CD4-positive, alpha-beta T cell (primary cell): ENCODE data around the gene PGM2L1. TPM values are rescaled to one million over a fixed set of nuclear protein-coding genes. Genes with fewer than 3 reads are reported as not detected.
A peak's percentile ranks its signal among the peaks of the same experiment; 100 is the strongest.

Experiments
- ATAC-seq: fragments of 200-7000 bp; cut with Tn5 transposase; one replicate; pipeline ENCODE4 v1.10.0; 2022; ENCODE audit warnings: mild to moderate bottlenecking; ENCODE audit not compliant: poor library complexity
- CTCF ChIA-PET: fragments of 350-600 bp; sonication (Branson Sonifier 250); formaldehyde crosslinking; loops from one replicate; lab custom pipeline; 2021; ENCODE audit warnings: antibody characterized with exemption, inconsistent platforms; lab: Charles Lee
- POLR2A ChIA-PET: fragments of 350-600 bp; sonication (Branson Sonifier 250); formaldehyde crosslinking; loops from one replicate; lab custom pipeline; 2021; ENCODE audit warnings: antibody characterized with exemption, inconsistent platforms; lab: Charles Lee
- DNase-seq, 14 experiments: peaks; one replicate each; pipeline ENCODE4 v3.0.0-alpha.2; 2013 to 2020; ENCODE audit warnings: mixed read lengths in 2 of 14
- H3K27ac ChIP-seq, 2 donors: one replicate each; pipeline versions ENCODE4 v1.5.1 to v1.7.0; 2013; ENCODE audit warnings: low read length in 2 of 2, low read depth in 1 of 2, mild to moderate bottlenecking in 1 of 2
- H3K27me3 ChIP-seq, 2 experiments: 1 replicate in 1 of 2; 2 replicates in 1 of 2; pipeline versions ENCODE4 v1.6.1 to v1.7.0; 2013; ENCODE audit warnings: low read length in 2 of 2, control low read depth in 1 of 2, mild to moderate bottlenecking in 1 of 2, moderate library complexity in 1 of 2; ENCODE audit not compliant: insufficient read depth in 2 of 2, control insufficient read depth in 1 of 2
- H3K36me3 ChIP-seq: one replicate; pipeline ENCODE4 v1.6.1; 2013; ENCODE audit warnings: low read length, control low read depth; ENCODE audit not compliant: insufficient read depth
- H3K4me1 ChIP-seq: one replicate; pipeline ENCODE4 v1.6.1; 2013; ENCODE audit warnings: low read length, control low read depth; ENCODE audit not compliant: insufficient read depth
- H3K4me3 ChIP-seq: one replicate; pipeline ENCODE4 v1.5.1; 2013; ENCODE audit warnings: mild to moderate bottlenecking, low read length, moderate library complexity
- H3K9me3 ChIP-seq, 2 experiments: 1 replicate in 1 of 2; 2 replicates in 1 of 2; pipeline versions ENCODE4 v1.6.1 to v1.7.0; 2013; ENCODE audit warnings: low read length in 2 of 2, mild to moderate bottlenecking in 2 of 2, control low read depth in 1 of 2, moderate library complexity in 1 of 2; ENCODE audit not compliant: control insufficient read depth in 1 of 2, insufficient read depth in 1 of 2
- H3K27ac Mint-ChIP-seq: one replicate; pipeline ENCODE4 v1.8.0; 2020; ENCODE audit warnings: mixed read lengths
- H3K27me3 Mint-ChIP-seq: one replicate; pipeline ENCODE4 v1.8.0; 2021; ENCODE audit warnings: mixed read lengths
- H3K36me3 Mint-ChIP-seq: one replicate; pipeline ENCODE4 v1.8.0; 2021; ENCODE audit warnings: low read depth, mixed read lengths
- H3K4me1 Mint-ChIP-seq: one replicate; pipeline ENCODE4 v1.8.0; 2021; ENCODE audit warnings: low read depth, mixed read lengths
- H3K4me3 Mint-ChIP-seq: one replicate; pipeline ENCODE4 v1.8.0; 2020; ENCODE audit warnings: mild to moderate bottlenecking, mixed read lengths
- H3K9me3 Mint-ChIP-seq: one replicate; pipeline ENCODE4 v1.8.0; 2020; ENCODE audit warnings: mixed read lengths
- intact Hi-C, 2 experiments: fragments of 100-400 bp; cut with DNase I in 1 of 2; cut with micrococcal nuclease in 1 of 2; formaldehyde crosslinking; loops; one replicate each; pipeline versions ENCODE4 v1.15.1 to v1.9.0; 2023 to 2025; cut with DNase I, micrococcal nuclease
- total RNA-seq, 174 experiments: library from RNA in 2 of 174; stranded (reverse) in 2 of 174; gene quantifications; one replicate each; pipeline ENCODE4 v1.2.3 and lab custom pipeline; 2021 to 2026
- TF ChIP-seq, protein P1 (sequence below): fragments of 200-600 bp; IDR thresholded peaks from one replicate; pipeline ENCODE4 v1.8.0; 2022; ENCODE audit warnings: antibody characterized with exemption, mild to moderate bottlenecking

PGM2L1 gene
- total RNA-seq, 2 experiments from 2014 or later: 10.2 to 11.8 TPM

DNA sequence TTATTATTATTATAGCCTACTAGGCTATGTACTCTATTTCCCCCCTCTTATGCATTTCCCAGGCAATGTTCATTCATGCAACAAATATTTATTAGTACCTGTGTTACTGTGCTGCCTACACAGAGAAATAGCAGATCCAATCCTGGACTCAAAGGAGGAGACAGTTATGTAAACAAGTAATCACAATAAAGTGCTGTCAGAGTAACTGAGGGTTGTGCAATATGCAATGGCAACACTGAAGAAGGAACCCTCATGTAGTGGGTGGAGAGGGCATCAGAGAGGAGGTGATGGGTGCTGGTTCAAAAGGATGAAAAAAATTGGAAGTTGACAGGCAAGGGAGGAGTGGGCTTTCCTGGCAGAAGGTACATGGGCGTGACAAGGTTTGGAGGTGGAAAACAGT is 85.9 kb downstream of the PGM2L1 start:
- TF ChIP-seq, protein P1, sequence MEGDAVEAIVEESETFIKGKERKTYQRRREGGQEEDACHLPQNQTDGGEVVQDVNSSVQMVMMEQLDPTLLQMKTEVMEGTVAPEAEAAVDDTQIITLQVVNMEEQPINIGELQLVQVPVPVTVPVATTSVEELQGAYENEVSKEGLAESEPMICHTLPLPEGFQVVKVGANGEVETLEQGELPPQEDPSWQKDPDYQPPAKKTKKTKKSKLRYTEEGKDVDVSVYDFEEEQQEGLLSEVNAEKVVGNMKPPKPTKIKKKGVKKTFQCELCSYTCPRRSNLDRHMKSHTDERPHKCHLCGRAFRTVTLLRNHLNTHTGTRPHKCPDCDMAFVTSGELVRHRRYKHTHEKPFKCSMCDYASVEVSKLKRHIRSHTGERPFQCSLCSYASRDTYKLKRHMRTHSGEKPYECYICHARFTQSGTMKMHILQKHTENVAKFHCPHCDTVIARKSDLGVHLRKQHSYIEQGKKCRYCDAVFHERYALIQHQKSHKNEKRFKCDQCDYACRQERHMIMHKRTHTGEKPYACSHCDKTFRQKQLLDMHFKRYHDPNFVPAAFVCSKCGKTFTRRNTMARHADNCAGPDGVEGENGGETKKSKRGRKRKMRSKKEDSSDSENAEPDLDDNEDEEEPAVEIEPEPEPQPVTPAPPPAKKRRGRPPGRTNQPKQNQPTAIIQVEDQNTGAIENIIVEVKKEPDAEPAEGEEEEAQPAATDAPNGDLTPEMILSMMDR: no peak
- H3K36me3 ChIP-seq: no peaks in the 10 kb centered on the region
- ATAC-seq (no peak), DNase-seq (no peak)
- ChIA-PET POLR2A (no interaction called here), CTCF (no interaction called here)
- Mint-ChIP-seq H3K4me3 (peak overlapping the region; percentile 45), H3K27ac (no peak overlapping the region), H3K4me1 (peaks cover 11% of the 10 kb centered on the region), H3K27me3 (peaks cover 34% of the 10 kb centered on the region), H3K9me3 (peaks cover 9% of the 10 kb centered on the region), H3K36me3 (peaks cover 8% of the 10 kb centered on the region)
- intact Hi-C loops: no loop called here
- H3K9me3 ChIP-seq: peaks cover 2 to 14% of the 10 kb centered on the region in 2 experiments
- H3K27ac ChIP-seq: no peak overlapping the region
- peaks cover 27 to 36% of the 10 kb centered on the region in 2 experiments for H3K27me3 ChIP-seq
- no peak overlapping the region for H3K4me3 ChIP-seq
- peaks cover 10% of the 10 kb centered on the region for H3K4me1 ChIP-seq

DNA sequence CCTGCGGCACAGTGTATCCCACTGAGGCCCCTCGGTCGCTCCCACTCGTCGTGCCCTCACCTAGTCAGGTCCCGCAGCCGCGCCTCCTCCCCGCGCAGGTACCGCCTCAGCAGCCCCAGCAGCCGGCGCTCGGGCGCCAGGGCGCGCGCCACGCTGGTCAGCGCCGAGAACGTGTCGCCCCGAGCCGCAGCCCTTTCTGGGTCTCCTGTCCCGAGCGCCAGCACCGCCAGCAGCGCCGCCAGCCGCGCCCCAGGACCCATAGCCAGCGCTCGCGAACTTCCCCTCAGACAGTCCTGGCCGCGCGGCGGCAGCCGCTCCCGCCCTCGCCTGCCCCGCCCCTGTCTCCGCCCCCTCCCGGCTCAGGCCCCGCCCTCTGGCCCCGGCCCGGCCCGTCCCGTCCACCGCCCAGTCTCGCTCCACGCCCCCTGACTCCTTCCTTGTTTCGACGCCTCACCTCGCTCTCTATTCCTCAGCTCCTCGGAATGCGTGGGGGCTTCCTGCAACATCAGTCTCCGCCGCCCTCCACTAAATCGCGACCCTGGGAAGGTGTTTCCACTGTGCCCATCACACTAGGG is 86.8 kb downstream of the PGM2L1 start, which contains the start of gene P4HA3:
P4HA3 (minus strand) TSS at position 289 of the 575 bp plus-strand sequence; CDS start at position 260, 29 bp downstream.
- ATAC-seq (peak; percentile 70), DNase-seq (peak; percentile 10 to 69 (median 38))
- H3K4me3 ChIP-seq: peak within 1 kb of the TSS; percentile 33
- CTCF ChIA-PET: no interaction called here
- peaks cover 36% of the 10 kb centered on the region for H3K27me3 Mint-ChIP-seq
- peaks cover 11% of the 10 kb centered on the region for H3K4me1 Mint-ChIP-seq
- H3K27ac Mint-ChIP-seq: no peak within 1 kb of the TSS
- TF ChIP-seq, protein P1: no peak
- peak within 1 kb of the TSS; percentile 64 for H3K4me3 Mint-ChIP-seq
- no peaks in the 10 kb centered on the region for H3K36me3 ChIP-seq
- peaks cover 3% of the 10 kb centered on the region for H3K9me3 Mint-ChIP-seq
- peaks cover under 1% of the 10 kb centered on the region for H3K36me3 Mint-ChIP-seq
- H3K9me3 ChIP-seq: peaks cover 0 to 5% of the 10 kb centered on the region in 2 experiments
- H3K27me3 ChIP-seq: peaks cover 27 to 40% of the 10 kb centered on the region in 2 experiments
- intact Hi-C loops: no loop called here
- H3K27ac ChIP-seq: no peak within 1 kb of the TSS
- POLR2A ChIA-PET: no interaction called here
- peaks cover 10% of the 10 kb centered on the region for H3K4me1 ChIP-seq

DNA sequence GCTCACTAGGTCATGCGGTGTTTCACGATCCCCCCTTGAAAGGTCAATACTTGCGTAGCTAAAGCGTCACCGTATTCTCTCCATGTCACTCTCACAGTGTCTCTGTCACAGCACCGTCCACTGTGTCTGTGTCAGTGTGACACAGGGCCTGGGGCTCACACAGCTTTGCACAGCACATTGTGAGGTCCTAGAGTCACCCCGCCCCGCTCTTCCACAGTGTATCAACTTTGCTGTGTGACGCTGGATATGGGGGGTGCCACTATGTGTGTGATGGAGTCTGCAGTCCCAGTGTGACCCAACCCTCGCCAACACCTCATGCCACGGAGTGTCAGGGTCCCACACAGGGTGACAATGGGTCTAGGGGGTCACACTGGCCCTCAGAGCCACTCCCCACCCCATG is 87.4 kb downstream of the PGM2L1 start:
- Histone ChIP-seq H3K36me3 (no peaks in the 10 kb centered on the region), H3K4me1 (peaks cover 10% of the 10 kb centered on the region), H3K27me3 (peaks cover 27 to 42% of the 10 kb centered on the region in 2 experiments), H3K27ac (no peak overlapping the region), H3K9me3 (no peaks in the 10 kb centered on the region), H3K4me3 (peak overlapping the region; percentile 33)
- H3K27ac Mint-ChIP-seq: no peak overlapping the region
- CTCF ChIA-PET: no interaction called here
- TF ChIP-seq, protein P1: no peak
- intact Hi-C loops: no loop called here
- H3K36me3 Mint-ChIP-seq: no peaks in the 10 kb centered on the region
- peaks cover 11% of the 10 kb centered on the region for H3K4me1 Mint-ChIP-seq
- H3K9me3 Mint-ChIP-seq: peaks cover 3% of the 10 kb centered on the region
- DNase-seq: no peak
- no peak for ATAC-seq
- H3K4me3 Mint-ChIP-seq: peak overlapping the region; percentile 57
- H3K27me3 Mint-ChIP-seq: peaks cover 41% of the 10 kb centered on the region
- POLR2A ChIA-PET: no interaction called here
